Loucy (cell line): ENCODE measurements around the gene NOC2L.
"Not testable (repeated sequence)": the region's sequence is repeated elsewhere in the genome, so short reads cannot be mapped to it uniquely, and the experiment has no call there.

Experiments
- EZH2phosphoT487 ChIP-seq: fragments of 200-600 bp; IDR thresholded peaks from 2 replicates; pipeline ENCODE4 v1.6.1; 2018; ENCODE audit warnings: antibody characterized with exemption, mild to moderate bottlenecking, moderate library complexity, borderline replicate concordance
- TF ChIP-seq, protein P1 (sequence below): fragments of 200-600 bp; sonication (generic); conservative IDR thresholded peaks from 2 replicates; pipeline ENCODE4 v1.5.1; 2014; ENCODE audit warnings: mild to moderate bottlenecking, antibody characterized with exemption, low read length

GRCh38 chr1:994546-994945 is 35.5 kb upstream of the NOC2L start:
- TF ChIP-seq, protein P1, sequence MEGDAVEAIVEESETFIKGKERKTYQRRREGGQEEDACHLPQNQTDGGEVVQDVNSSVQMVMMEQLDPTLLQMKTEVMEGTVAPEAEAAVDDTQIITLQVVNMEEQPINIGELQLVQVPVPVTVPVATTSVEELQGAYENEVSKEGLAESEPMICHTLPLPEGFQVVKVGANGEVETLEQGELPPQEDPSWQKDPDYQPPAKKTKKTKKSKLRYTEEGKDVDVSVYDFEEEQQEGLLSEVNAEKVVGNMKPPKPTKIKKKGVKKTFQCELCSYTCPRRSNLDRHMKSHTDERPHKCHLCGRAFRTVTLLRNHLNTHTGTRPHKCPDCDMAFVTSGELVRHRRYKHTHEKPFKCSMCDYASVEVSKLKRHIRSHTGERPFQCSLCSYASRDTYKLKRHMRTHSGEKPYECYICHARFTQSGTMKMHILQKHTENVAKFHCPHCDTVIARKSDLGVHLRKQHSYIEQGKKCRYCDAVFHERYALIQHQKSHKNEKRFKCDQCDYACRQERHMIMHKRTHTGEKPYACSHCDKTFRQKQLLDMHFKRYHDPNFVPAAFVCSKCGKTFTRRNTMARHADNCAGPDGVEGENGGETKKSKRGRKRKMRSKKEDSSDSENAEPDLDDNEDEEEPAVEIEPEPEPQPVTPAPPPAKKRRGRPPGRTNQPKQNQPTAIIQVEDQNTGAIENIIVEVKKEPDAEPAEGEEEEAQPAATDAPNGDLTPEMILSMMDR, result not testable (repeated sequence)
- TF ChIP-seq EZH2phosphoT487, result not testable (repeated sequence)
